GM18517 (cell line): Measurements from ENCODE around the gene HACE1.

ENCODE experiments used
- ATAC-seq: cut with Tn5 transposase; IDR thresholded peaks from one replicate; pipeline ENCODE4 v1.9.1; 2021; ENCODE audit warnings: mild to moderate bottlenecking, moderate library complexity; ENCODE audit not compliant: unreplicated experiment

The HACE1 gene

GRCh38 chr6:104689551-104690205 lies 170.0 kb downstream of the HACE1 start:
- no peak for ATAC-seq

GRCh38 chr6:104688283-104688969 lies 171.3 kb downstream of the HACE1 start:
- ATAC-seq, result peak; percentile 59

GRCh38 chr6:104686550-104687175 lies 173.1 kb downstream of the HACE1 start:
- ATAC-seq, result no peak

- no peak for ATAC-seq
Measured at GRCh38 chr6:104685871-104686549, 173.7 kb downstream of the HACE1 start.

GRCh38 chr6:104684911-104685415 lies 174.8 kb downstream of the HACE1 start:
- ATAC-seq, result no peak

- ATAC-seq, result no peak
Measured at GRCh38 chr6:104683809-104684208, 175.9 kb downstream of the HACE1 start.

GRCh38 chr6:104682722-104683643 lies 176.7 kb downstream of the HACE1 start:
- peak; percentile 80 for ATAC-seq

GRCh38 chr6:104680539-104680938 lies 179.2 kb downstream of the HACE1 start:
- no peak for ATAC-seq

- no peak for ATAC-seq
Measured at GRCh38 chr6:104679971-104680370, 179.7 kb downstream of the HACE1 start.
